Stimulated activated naive B cell treated with anti-CD40 and anti-IgM and Interleukin-4, amounts not matched to agents 10 μg/mL and 1 μg/mL and 100 μg/mL, for 72 hours (primary cell): ENCODE data around the gene ALKBH4.
"Not testable (repeated sequence)": the region's sequence is repeated elsewhere in the genome, so short reads cannot be mapped to it uniquely, and the experiment has no call there.

Experiments
- ATAC-seq, 2 donors: fragments of 150-1000 bp; cut with Tn5 transposase; replicated peaks; 2 replicates each; pipeline ENCODE4 v1.10.0; 2021; ENCODE audit warnings: moderate library complexity in 1 of 2
- DNase-seq: peaks from one replicate; pipeline ENCODE4 v3.0.0; 2021
- H3K27ac Mint-ChIP-seq: one replicate; pipeline ENCODE4 v1.8.0; 2022; ENCODE audit warnings: mild to moderate bottlenecking, mixed read lengths
- H3K27me3 Mint-ChIP-seq, 2 donors: one replicate each; pipeline ENCODE4 v1.8.0; 2022; ENCODE audit warnings: mixed read lengths in 2 of 2
- H3K36me3 Mint-ChIP-seq, 2 donors: one replicate each; pipeline ENCODE4 v1.8.0; 2022; ENCODE audit warnings: mixed read lengths in 2 of 2, mild to moderate bottlenecking in 1 of 2
- H3K4me1 Mint-ChIP-seq, 2 donors: one replicate each; pipeline ENCODE4 v1.8.0; 2022; ENCODE audit warnings: mixed read lengths in 2 of 2, mild to moderate bottlenecking in 1 of 2
- H3K4me3 Mint-ChIP-seq, 2 donors: one replicate each; pipeline ENCODE4 v1.8.0; 2022; ENCODE audit warnings: mild to moderate bottlenecking in 2 of 2, mixed read lengths in 2 of 2, moderate library complexity in 1 of 2
- H3K9me3 Mint-ChIP-seq, 2 donors: one replicate each; pipeline ENCODE4 v1.8.0; 2022; ENCODE audit warnings: mixed read lengths in 2 of 2, mild to moderate bottlenecking in 1 of 2

The ALKBH4 gene

GRCh38 chr7:102490529-102491075 is 25.9 kb upstream of the ALKBH4 start:
- H3K27me3 Mint-ChIP-seq, H3K4me3 Mint-ChIP-seq, H3K4me1 Mint-ChIP-seq, H3K27ac Mint-ChIP-seq, H3K36me3 Mint-ChIP-seq, H3K9me3 Mint-ChIP-seq: not testable (repeated sequence)
- DNase-seq (peak; percentile 61), ATAC-seq (peak; percentile 64 to 67)

- not testable (repeated sequence) for H3K27ac Mint-ChIP-seq, H3K36me3 Mint-ChIP-seq, H3K4me3 Mint-ChIP-seq, H3K4me1 Mint-ChIP-seq, H3K9me3 Mint-ChIP-seq, DNase-seq, H3K27me3 Mint-ChIP-seq, ATAC-seq
These were observed 19.7 kb upstream of the ALKBH4 start for GRCh38 chr7:102484317-102484716.

- H3K36me3 Mint-ChIP-seq, H3K9me3 Mint-ChIP-seq, ATAC-seq: not testable (repeated sequence)
These were observed 17.3 kb upstream of the ALKBH4 start for GRCh38 chr7:102481962-102482361.

GRCh38 chr7:102479982-102480637 is 15.4 kb upstream of the ALKBH4 start:
- peak overlapping the region; percentile 69 to 79 for H3K4me3 Mint-ChIP-seq
- not testable (repeated sequence) for H3K9me3 Mint-ChIP-seq, H3K36me3 Mint-ChIP-seq, H3K4me1 Mint-ChIP-seq, ATAC-seq, H3K27me3 Mint-ChIP-seq, H3K27ac Mint-ChIP-seq
- peak; percentile 49 for DNase-seq

More at GRCh38 chr7:102481962-102482361, 17.3 kb upstream of the ALKBH4 start:
- not testable (repeated sequence) for H3K27me3 Mint-ChIP-seq, DNase-seq, H3K4me1 Mint-ChIP-seq, H3K27ac Mint-ChIP-seq, H3K4me3 Mint-ChIP-seq

GRCh38 chr7:102479209-102479584 is 14.5 kb upstream of the ALKBH4 start:
- not testable (repeated sequence) for DNase-seq, H3K27me3 Mint-ChIP-seq, H3K4me3 Mint-ChIP-seq, H3K36me3 Mint-ChIP-seq, H3K4me1 Mint-ChIP-seq, H3K9me3 Mint-ChIP-seq, H3K27ac Mint-ChIP-seq
- peak; percentile 26 to 30 for ATAC-seq

- not testable (repeated sequence) for H3K27me3 Mint-ChIP-seq
These were observed 13.9 kb upstream of the ALKBH4 start, which contains the start of gene POLR2J for GRCh38 chr7:102478314-102479208. TSS of gene POLR2J (minus strand) at chr7:102478922. CDS start at chr7:102478860, 62 bp downstream.

GRCh38 chr7:102474736-102475435 is 10.2 kb upstream of the ALKBH4 start:
- peaks cover 16% of the 10 kb centered on the region in 2 donors for H3K36me3 Mint-ChIP-seq
- peaks cover 8 to 27% of the 10 kb centered on the region in 2 donors for H3K4me1 Mint-ChIP-seq
- not testable (repeated sequence) for H3K27ac Mint-ChIP-seq, DNase-seq, H3K4me3 Mint-ChIP-seq, ATAC-seq, H3K27me3 Mint-ChIP-seq, H3K9me3 Mint-ChIP-seq

More at GRCh38 chr7:102478314-102479208, 13.9 kb upstream of the ALKBH4 start, which contains the start of gene POLR2J:
- ATAC-seq (peak; percentile 89 to 92), DNase-seq (peak; percentile 99)
- not testable (repeated sequence) for H3K4me1 Mint-ChIP-seq, H3K36me3 Mint-ChIP-seq, H3K9me3 Mint-ChIP-seq
- Mint-ChIP-seq H3K4me3 (peak within 1 kb of the TSS; percentile 82 to 90), H3K27ac (peak within 1 kb of the TSS; percentile 87)

GRCh38 chr7:102474116-102474515 is 9.5 kb upstream of the ALKBH4 start:
- H3K4me3 Mint-ChIP-seq, DNase-seq, H3K27me3 Mint-ChIP-seq, H3K9me3 Mint-ChIP-seq, H3K27ac Mint-ChIP-seq, ATAC-seq: not testable (repeated sequence)
- peaks cover 18% of the 10 kb centered on the region in 2 donors for H3K36me3 Mint-ChIP-seq
- H3K4me1 Mint-ChIP-seq: peaks cover 8 to 25% of the 10 kb centered on the region in 2 donors

GRCh38 chr7:102473271-102473991 is 8.8 kb upstream of the ALKBH4 start:
- ATAC-seq (no peak), DNase-seq (no peak)
- Mint-ChIP-seq H3K36me3 (peaks cover 21 to 23% of the 10 kb centered on the region in 2 donors), H3K4me1 (peaks cover 10 to 25% of the 10 kb centered on the region in 2 donors), H3K27me3 (no peaks in the 10 kb centered on the region), H3K9me3 (no peaks in the 10 kb centered on the region), H3K4me3 (no peak overlapping the region), H3K27ac (no peak overlapping the region)

- ATAC-seq (no peak), DNase-seq (no peak)
- no peaks in the 10 kb centered on the region for H3K9me3 Mint-ChIP-seq
- H3K36me3 Mint-ChIP-seq: peaks cover 23 to 26% of the 10 kb centered on the region in 2 donors
- H3K4me1 Mint-ChIP-seq: peaks cover 10 to 25% of the 10 kb centered on the region in 2 donors
- H3K27me3 Mint-ChIP-seq: no peaks in the 10 kb centered on the region
- H3K4me3 Mint-ChIP-seq: no peak overlapping the region
- H3K27ac Mint-ChIP-seq: peak overlapping the region; percentile 33
These were observed 7.7 kb upstream of the ALKBH4 start for GRCh38 chr7:102472126-102473041.

GRCh38 chr7:102471791-102472125 is 7.1 kb upstream of the ALKBH4 start:
- Mint-ChIP-seq H3K9me3 (no peaks in the 10 kb centered on the region), H3K36me3 (peaks cover 25 to 26% of the 10 kb centered on the region in 2 donors), H3K27ac (peak overlapping the region; percentile 69), H3K4me3 (no peak overlapping the region), H3K27me3 (no peaks in the 10 kb centered on the region), H3K4me1 (peaks cover 12 to 29% of the 10 kb centered on the region in 2 donors)
- DNase-seq (no peak), ATAC-seq (no peak)

- Mint-ChIP-seq H3K9me3 (no peaks in the 10 kb centered on the region), H3K27ac (no peak overlapping the region), H3K4me3 (no peak overlapping the region), H3K4me1 (peaks cover 23 to 45% of the 10 kb centered on the region in 2 donors), H3K36me3 (peaks cover 26 to 30% of the 10 kb centered on the region in 2 donors), H3K27me3 (no peaks in the 10 kb centered on the region)
- ATAC-seq: no peak
- DNase-seq: no peak
These were observed 5.5 kb upstream of the ALKBH4 start for GRCh38 chr7:102469972-102470825.
